Neural progenitor cell (in vitro differentiated cells): Measurements from ENCODE around the gene IQCK.

Source experiments
- CTCF ChIP-seq: fragments of 200-600 bp; sonication (generic); IDR thresholded peaks from 2 replicates; pipeline ENCODE4 v1.5.1; 2017; ENCODE audit warnings: antibody characterized with exemption, mild to moderate bottlenecking
- EZH2 ChIP-seq: fragments of 200-600 bp; sonication (generic); IDR thresholded peaks from 2 replicates; pipeline ENCODE4 v1.6.1; 2017; ENCODE audit warnings: antibody characterized with exemption, mild to moderate bottlenecking, moderate library complexity
- EZH2phosphoT487 ChIP-seq: fragments of 200-600 bp; sonication (generic); IDR thresholded peaks from 2 replicates; pipeline ENCODE4 v1.6.1; 2017; ENCODE audit warnings: antibody characterized with exemption

GRCh38 chr16:19898166-19898565 lies 180.1 kb downstream of the IQCK start:
- TF ChIP-seq CTCF (no peak), EZH2phosphoT487 (no peak), EZH2 (no peak)
